DND-41 (cell line): ENCODE measurements around the gene FFAR2.

ENCODE experiments used
- EZH2 ChIP-seq: IDR thresholded peaks from 3 replicates; pipeline ENCODE4 v1.6.1; 2012; ENCODE audit warnings: borderline replicate concordance, low read depth, mild to moderate bottlenecking, moderate library complexity, low read length, inconsistent platforms; ENCODE audit not compliant: severe bottlenecking
- TF ChIP-seq, protein P1 (sequence below): IDR thresholded peaks from 2 replicates; pipeline ENCODE4 v1.5.1; 2012; ENCODE audit warnings: borderline replicate concordance, low read length, moderate library complexity, mild to moderate bottlenecking; ENCODE audit not compliant: poor library complexity, severe bottlenecking; ENCODE audit errors: extremely low read depth

- TF ChIP-seq, protein P1, sequence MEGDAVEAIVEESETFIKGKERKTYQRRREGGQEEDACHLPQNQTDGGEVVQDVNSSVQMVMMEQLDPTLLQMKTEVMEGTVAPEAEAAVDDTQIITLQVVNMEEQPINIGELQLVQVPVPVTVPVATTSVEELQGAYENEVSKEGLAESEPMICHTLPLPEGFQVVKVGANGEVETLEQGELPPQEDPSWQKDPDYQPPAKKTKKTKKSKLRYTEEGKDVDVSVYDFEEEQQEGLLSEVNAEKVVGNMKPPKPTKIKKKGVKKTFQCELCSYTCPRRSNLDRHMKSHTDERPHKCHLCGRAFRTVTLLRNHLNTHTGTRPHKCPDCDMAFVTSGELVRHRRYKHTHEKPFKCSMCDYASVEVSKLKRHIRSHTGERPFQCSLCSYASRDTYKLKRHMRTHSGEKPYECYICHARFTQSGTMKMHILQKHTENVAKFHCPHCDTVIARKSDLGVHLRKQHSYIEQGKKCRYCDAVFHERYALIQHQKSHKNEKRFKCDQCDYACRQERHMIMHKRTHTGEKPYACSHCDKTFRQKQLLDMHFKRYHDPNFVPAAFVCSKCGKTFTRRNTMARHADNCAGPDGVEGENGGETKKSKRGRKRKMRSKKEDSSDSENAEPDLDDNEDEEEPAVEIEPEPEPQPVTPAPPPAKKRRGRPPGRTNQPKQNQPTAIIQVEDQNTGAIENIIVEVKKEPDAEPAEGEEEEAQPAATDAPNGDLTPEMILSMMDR: no peak
- TF ChIP-seq EZH2: no peak
These were observed 29.0 kb upstream of the FFAR2 start for GRCh38 chr19:35419046-35419445.
